WTC11 (cell line): ENCODE measurements around the gene LIN7C. TPM values are rescaled to one million over a fixed set of nuclear protein-coding genes. Genes with fewer than 3 reads are reported as not detected.

Experiments used
- ATAC-seq: fragments of 200-7000 bp; cut with Tn5 transposase; 2 replicates; pipeline ENCODE4 v1.10.0; 2021; ENCODE audit warnings: mild to moderate bottlenecking, moderate library complexity
- CTCF ChIA-PET: fragments of 300-600 bp; sonication (Branson Sonifier 250); formaldehyde crosslinking; loops from one replicate; lab custom pipeline; 2021; ENCODE audit warnings: antibody characterized with exemption; lab: Charles Lee
- POLR2A ChIA-PET: fragments of 350-600 bp; sonication (Branson Sonifier 250); formaldehyde crosslinking; loops from one replicate; lab custom pipeline; 2021; ENCODE audit warnings: antibody characterized with exemption; lab: Charles Lee
- DNase-seq: peaks from one replicate; pipeline ENCODE4 v3.0.0; 2021; ENCODE audit warnings: low spot score
- H3K27ac Mint-ChIP-seq: 2 replicates; pipeline ENCODE4 v1.8.0; 2021; ENCODE audit warnings: mixed read lengths
- H3K27me3 Mint-ChIP-seq: 2 replicates; pipeline ENCODE4 v1.8.0; 2021; ENCODE audit warnings: low read depth, mild to moderate bottlenecking, moderate library complexity, mixed read lengths
- H3K36me3 Mint-ChIP-seq: 2 replicates; pipeline ENCODE4 v1.8.0; 2021; ENCODE audit warnings: mixed read lengths
- H3K4me1 Mint-ChIP-seq: 2 replicates; pipeline ENCODE4 v1.8.0; 2022; ENCODE audit warnings: mixed read lengths
- H3K4me3 Mint-ChIP-seq: 2 replicates; pipeline ENCODE4 v1.8.0; 2021; ENCODE audit warnings: mild to moderate bottlenecking, moderate library complexity, mixed read lengths
- H3K9me3 Mint-ChIP-seq: 2 replicates; pipeline ENCODE4 v1.8.0; 2021; ENCODE audit warnings: mixed read lengths
- ATF1 ChIP-seq: sonication (generic); formaldehyde crosslinking; IDR thresholded peaks from 2 replicates; pipeline ENCODE4 v1.8.1; 2023; ENCODE audit warnings: mild to moderate bottlenecking, moderate library complexity, missing genetic modification reagents
- ATF6 ChIP-seq: sonication (generic); formaldehyde crosslinking; IDR thresholded peaks from 2 replicates; pipeline ENCODE4 v1.8.1; 2023; ENCODE audit warnings: mild to moderate bottlenecking, missing genetic modification reagents
- CBFB ChIP-seq: sonication (generic); formaldehyde crosslinking; IDR thresholded peaks from 2 replicates; pipeline ENCODE4 v1.8.1; 2022; ENCODE audit warnings: mild to moderate bottlenecking, low read depth, missing genetic modification reagents
- CREM ChIP-seq: sonication (generic); formaldehyde crosslinking; IDR thresholded peaks from 2 replicates; pipeline ENCODE4 v1.8.1; 2022; ENCODE audit warnings: mild to moderate bottlenecking, missing genetic modification reagents, moderate library complexity
- ERG ChIP-seq: fragments of 250-450 bp; sonication (Bioruptor Pico); IDR thresholded peaks from 2 replicates; pipeline ENCODE4 v1.8.0; 2021; ENCODE audit warnings: mild to moderate bottlenecking
- FOXK1 ChIP-seq: sonication (generic); formaldehyde crosslinking; IDR thresholded peaks from 2 replicates; pipeline ENCODE4 v1.8.0; 2022; ENCODE audit warnings: mild to moderate bottlenecking, moderate library complexity, missing genetic modification reagents
- NFE2L1 ChIP-seq: sonication (generic); formaldehyde crosslinking; IDR thresholded peaks from 2 replicates; pipeline ENCODE4 v1.8.1; 2023; ENCODE audit warnings: missing genetic modification reagents
- NFYB ChIP-seq: sonication (generic); formaldehyde crosslinking; conservative IDR thresholded peaks from 2 replicates; pipeline ENCODE4 v1.8.0; 2022; ENCODE audit warnings: low read depth, missing genetic modification reagents
- OVOL2 ChIP-seq: fragments of 250-450 bp; sonication (Bioruptor Pico); IDR thresholded peaks from 2 replicates; pipeline ENCODE4 v1.9.0; 2021; ENCODE audit warnings: mild to moderate bottlenecking, borderline replicate concordance
- PREB ChIP-seq: sonication (generic); formaldehyde crosslinking; IDR thresholded peaks from 2 replicates; pipeline ENCODE4 v1.8.1; 2022; ENCODE audit warnings: mild to moderate bottlenecking, missing genetic modification reagents, moderate library complexity, borderline replicate concordance
- PRRX2 ChIP-seq: fragments of 250-450 bp; sonication (Bioruptor Pico); IDR thresholded peaks from 2 replicates; pipeline ENCODE4 v1.8.0; 2021; ENCODE audit warnings: mild to moderate bottlenecking
- ZNF121 ChIP-seq: sonication (generic); formaldehyde crosslinking; IDR thresholded peaks from 2 replicates; pipeline ENCODE4 v1.8.0; 2023; ENCODE audit warnings: missing genetic modification reagents
- ZNF138 ChIP-seq: sonication (generic); formaldehyde crosslinking; conservative IDR thresholded peaks from 2 replicates; pipeline ENCODE4 v1.8.1; 2022; ENCODE audit warnings: mild to moderate bottlenecking, moderate library complexity, missing genetic modification reagents
- ZNF232 ChIP-seq: sonication (generic); formaldehyde crosslinking; IDR thresholded peaks from 2 replicates; pipeline ENCODE4 v1.8.0; 2022; ENCODE audit warnings: mild to moderate bottlenecking, missing genetic modification reagents
- ZNF281 ChIP-seq: sonication (generic); formaldehyde crosslinking; IDR thresholded peaks from 2 replicates; pipeline ENCODE4 v1.8.0; 2023; ENCODE audit warnings: mild to moderate bottlenecking, missing genetic modification reagents
- ZNF396 ChIP-seq: fragments of 250-450 bp; sonication (Bioruptor Pico); IDR thresholded peaks from 2 replicates; pipeline ENCODE4 v1.8.0; 2021; ENCODE audit warnings: mild to moderate bottlenecking, moderate library complexity, borderline replicate concordance
- ZNF512 ChIP-seq: sonication (generic); formaldehyde crosslinking; IDR thresholded peaks from 2 replicates; pipeline ENCODE4 v1.8.1; 2022; ENCODE audit warnings: missing genetic modification reagents, borderline replicate concordance
- ZNF671 ChIP-seq: fragments of 250-450 bp; sonication (Bioruptor Pico); IDR thresholded peaks from 2 replicates; pipeline ENCODE4 v1.8.0; 2021; ENCODE audit warnings: mild to moderate bottlenecking
- total RNA-seq: library from RNA; stranded (reverse); gene quantifications from 3 replicates; pipeline ENCODE4 v1.2.3, GENCODE V29; 2021
- TF ChIP-seq, protein P1 (sequence below): fragments of 200-600 bp; IDR thresholded peaks from 2 replicates; pipeline ENCODE4 v1.8.0; 2022; ENCODE audit warnings: antibody characterized with exemption

LIN7C gene
- total RNA-seq, 1 experiment from 2014 or later, result 39.4 TPM

- H3K27me3 Mint-ChIP-seq, result no peaks in the 10 kb centered on the region
- peaks cover 7% of the 10 kb centered on the region for H3K36me3 Mint-ChIP-seq
- H3K27ac Mint-ChIP-seq, result peak overlapping the region; percentile 81
- DNase-seq (no peak), ATAC-seq (no peak)
- peak overlapping the region; percentile 83 for H3K4me3 Mint-ChIP-seq
- CTCF ChIA-PET, result no interaction called here
- no peak for TF ChIP-seq NFE2L1 (CRISPR knock-in tag)
- no peak for TF ChIP-seq ZNF121 (CRISPR knock-in tag)
- TF ChIP-seq ZNF232 (CRISPR knock-in tag), result no peak
- no peak for TF ChIP-seq ZNF138 (CRISPR knock-in tag)
- POLR2A ChIA-PET, result no interaction called here
- H3K9me3 Mint-ChIP-seq, result no peaks in the 10 kb centered on the region
- peaks cover 65% of the 10 kb centered on the region for H3K4me1 Mint-ChIP-seq
Observed at GRCh38 chr11:27468995-27469695, 37.4 kb downstream of the LIN7C start.

DNA sequence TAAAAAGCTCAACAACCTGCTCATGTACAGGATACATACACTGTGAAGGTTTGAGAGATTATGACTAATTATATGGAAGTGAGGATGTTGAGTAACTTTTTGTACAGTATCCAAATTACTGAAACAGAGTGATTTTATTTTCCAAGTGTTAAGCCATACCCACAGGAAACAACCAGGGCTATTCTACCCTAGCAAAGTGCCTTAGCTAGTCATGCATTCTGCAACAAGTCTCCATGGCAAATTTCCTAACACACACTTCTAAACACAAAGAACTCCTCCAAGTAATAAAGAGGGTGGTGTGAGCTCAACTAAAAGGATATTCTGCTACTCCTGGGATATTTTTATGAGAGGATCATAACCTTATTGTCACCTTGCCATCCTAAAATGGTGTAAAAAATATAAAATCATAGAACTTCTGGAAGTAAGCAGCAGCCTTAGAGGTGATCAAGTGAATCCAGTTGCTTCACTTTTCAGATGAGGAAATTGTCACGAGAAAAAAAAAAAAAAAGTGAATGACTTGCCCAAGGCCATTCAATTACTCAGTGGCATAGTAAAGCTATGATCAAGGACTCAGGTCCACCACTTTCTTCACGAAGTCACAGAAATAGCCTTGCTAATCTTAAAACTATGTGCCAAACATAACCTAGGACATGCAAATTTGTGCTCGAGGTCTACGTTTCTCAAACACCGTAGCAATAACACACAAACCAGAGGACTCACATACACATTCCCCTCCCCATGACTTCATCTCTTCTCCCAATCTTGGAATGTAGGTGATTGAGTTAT is 38.2 kb downstream of the LIN7C start:
- Mint-ChIP-seq H3K4me1 (peaks cover 67% of the 10 kb centered on the region), H3K9me3 (no peaks in the 10 kb centered on the region), H3K4me3 (peak overlapping the region; percentile 83), H3K36me3 (peaks cover 7% of the 10 kb centered on the region), H3K27me3 (no peaks in the 10 kb centered on the region), H3K27ac (peak overlapping the region; percentile 81)
- DNase-seq, result no peak
- TF ChIP-seq, protein P1, sequence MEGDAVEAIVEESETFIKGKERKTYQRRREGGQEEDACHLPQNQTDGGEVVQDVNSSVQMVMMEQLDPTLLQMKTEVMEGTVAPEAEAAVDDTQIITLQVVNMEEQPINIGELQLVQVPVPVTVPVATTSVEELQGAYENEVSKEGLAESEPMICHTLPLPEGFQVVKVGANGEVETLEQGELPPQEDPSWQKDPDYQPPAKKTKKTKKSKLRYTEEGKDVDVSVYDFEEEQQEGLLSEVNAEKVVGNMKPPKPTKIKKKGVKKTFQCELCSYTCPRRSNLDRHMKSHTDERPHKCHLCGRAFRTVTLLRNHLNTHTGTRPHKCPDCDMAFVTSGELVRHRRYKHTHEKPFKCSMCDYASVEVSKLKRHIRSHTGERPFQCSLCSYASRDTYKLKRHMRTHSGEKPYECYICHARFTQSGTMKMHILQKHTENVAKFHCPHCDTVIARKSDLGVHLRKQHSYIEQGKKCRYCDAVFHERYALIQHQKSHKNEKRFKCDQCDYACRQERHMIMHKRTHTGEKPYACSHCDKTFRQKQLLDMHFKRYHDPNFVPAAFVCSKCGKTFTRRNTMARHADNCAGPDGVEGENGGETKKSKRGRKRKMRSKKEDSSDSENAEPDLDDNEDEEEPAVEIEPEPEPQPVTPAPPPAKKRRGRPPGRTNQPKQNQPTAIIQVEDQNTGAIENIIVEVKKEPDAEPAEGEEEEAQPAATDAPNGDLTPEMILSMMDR, result no peak
- no peak for TF ChIP-seq ERG (CRISPR knock-in tag)
- TF ChIP-seq ZNF512 (CRISPR knock-in tag), result no peak
- no peak for TF ChIP-seq NFYB (CRISPR knock-in tag)
- TF ChIP-seq OVOL2, result no peak
- TF ChIP-seq ZNF396, result no peak
- TF ChIP-seq CBFB (CRISPR knock-in tag), result no peak
- no peak for TF ChIP-seq PRRX2 (CRISPR knock-in tag)
- TF ChIP-seq CREM (CRISPR knock-in tag), result no peak
- no peak for TF ChIP-seq PREB (CRISPR knock-in tag)
- TF ChIP-seq ZNF671 (CRISPR knock-in tag), result no peak
- POLR2A ChIA-PET, result no interaction called here
- CTCF ChIA-PET, result no interaction called here
- no peak for ATAC-seq

- ChIA-PET POLR2A (no interaction called here), CTCF (no interaction called here)
- H3K27me3 Mint-ChIP-seq, result no peaks in the 10 kb centered on the region
- H3K27ac Mint-ChIP-seq, result peak overlapping the region; percentile 73
- DNase-seq, result no peak
- H3K4me1 Mint-ChIP-seq, result peaks cover 70% of the 10 kb centered on the region
- H3K4me3 Mint-ChIP-seq, result no peak overlapping the region
- peaks cover 8% of the 10 kb centered on the region for H3K36me3 Mint-ChIP-seq
- no peak for ATAC-seq
- no peaks in the 10 kb centered on the region for H3K9me3 Mint-ChIP-seq
- TF ChIP-seq ZNF138 (CRISPR knock-in tag) (no peak), ZNF121 (CRISPR knock-in tag) (no peak), FOXK1 (CRISPR knock-in tag) (no peak), ATF1 (CRISPR knock-in tag) (no peak), ATF6 (CRISPR knock-in tag) (no peak), ZNF281 (CRISPR knock-in tag) (no peak)
Observed at GRCh38 chr11:27467181-27467913, 39.2 kb downstream of the LIN7C start.
